ENCODE results near the gene TEAD4.

Gene TEAD4

DNA sequence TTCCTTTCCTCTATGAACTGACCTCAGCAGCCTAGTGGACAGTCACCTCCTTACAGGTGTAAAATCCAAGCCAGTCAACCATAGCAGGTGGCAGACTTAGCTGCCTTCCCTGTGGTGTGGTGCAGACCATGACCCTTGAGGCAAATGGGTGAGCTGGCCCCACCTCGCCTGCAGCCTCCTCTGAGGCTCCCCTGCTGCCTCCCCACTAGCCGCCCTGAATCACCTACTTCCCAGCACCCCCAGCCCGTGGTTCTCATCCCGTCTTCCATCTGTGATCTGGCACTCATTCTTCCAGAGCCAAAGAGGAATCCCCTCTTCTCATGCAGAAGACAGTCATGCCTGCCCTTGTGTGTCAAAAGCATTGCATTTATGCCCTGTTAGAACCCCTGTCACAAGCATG, 83.6 kb downstream of the TEAD4 start:
- TF ChIP-seq, protein P1, sequence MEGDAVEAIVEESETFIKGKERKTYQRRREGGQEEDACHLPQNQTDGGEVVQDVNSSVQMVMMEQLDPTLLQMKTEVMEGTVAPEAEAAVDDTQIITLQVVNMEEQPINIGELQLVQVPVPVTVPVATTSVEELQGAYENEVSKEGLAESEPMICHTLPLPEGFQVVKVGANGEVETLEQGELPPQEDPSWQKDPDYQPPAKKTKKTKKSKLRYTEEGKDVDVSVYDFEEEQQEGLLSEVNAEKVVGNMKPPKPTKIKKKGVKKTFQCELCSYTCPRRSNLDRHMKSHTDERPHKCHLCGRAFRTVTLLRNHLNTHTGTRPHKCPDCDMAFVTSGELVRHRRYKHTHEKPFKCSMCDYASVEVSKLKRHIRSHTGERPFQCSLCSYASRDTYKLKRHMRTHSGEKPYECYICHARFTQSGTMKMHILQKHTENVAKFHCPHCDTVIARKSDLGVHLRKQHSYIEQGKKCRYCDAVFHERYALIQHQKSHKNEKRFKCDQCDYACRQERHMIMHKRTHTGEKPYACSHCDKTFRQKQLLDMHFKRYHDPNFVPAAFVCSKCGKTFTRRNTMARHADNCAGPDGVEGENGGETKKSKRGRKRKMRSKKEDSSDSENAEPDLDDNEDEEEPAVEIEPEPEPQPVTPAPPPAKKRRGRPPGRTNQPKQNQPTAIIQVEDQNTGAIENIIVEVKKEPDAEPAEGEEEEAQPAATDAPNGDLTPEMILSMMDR (IDR thresholded peaks at IDR 0.05; ENCODE audit: insufficient read depth, low read depth, low read length, missing control alignments), result no peak
- no peak overlapping the region for H3K4me3 ChIP-seq (ENCODE audit: low read length)
- DNase-seq (ENCODE audit: low read depth), result no peak

- TF ChIP-seq, protein P1 (IDR thresholded peaks at IDR 0.05; ENCODE audit: insufficient read depth, low read depth, low read length, missing control alignments), result no peak
These were observed 84.2 kb downstream of the TEAD4 start for GRCh38 chr12:3043406-3043805.

GRCh38 chr12:3044141-3044630, 85.0 kb downstream of the TEAD4 start:
- H3K4me3 ChIP-seq (ENCODE audit: low read length), result no peak overlapping the region
- DNase-seq (ENCODE audit: low read depth), result no peak
- TF ChIP-seq, protein P1 (IDR thresholded peaks at IDR 0.05; ENCODE audit: insufficient read depth, low read depth, low read length, missing control alignments), result no peak

More at GRCh38 chr12:3043406-3043805, 84.2 kb downstream of the TEAD4 start:
- no peak for DNase-seq (ENCODE audit: low read depth)
- no peak overlapping the region for H3K4me3 ChIP-seq (ENCODE audit: low read length)

- TF ChIP-seq, protein P1 (IDR thresholded peaks at IDR 0.05; ENCODE audit: insufficient read depth, low read depth, low read length, missing control alignments), result no peak
- DNase-seq (ENCODE audit: low read depth), result no peak
- no peak overlapping the region for H3K4me3 ChIP-seq (ENCODE audit: low read length)
These were observed 86.3 kb downstream of the TEAD4 start for GRCh38 chr12:3045494-3045893.

- H3K4me3 ChIP-seq (ENCODE audit: low read length), result no peak overlapping the region
- TF ChIP-seq, protein P1 (IDR thresholded peaks at IDR 0.05; ENCODE audit: insufficient read depth, low read depth, low read length, missing control alignments), result no peak
- DNase-seq (ENCODE audit: low read depth), result no peak
These were observed 86.8 kb downstream of the TEAD4 start for GRCh38 chr12:3045989-3046388.

- H3K4me3 ChIP-seq (ENCODE audit: low read length), result no peak overlapping the region
- peak; percentile 19 for DNase-seq (ENCODE audit: low read depth)
- TF ChIP-seq, protein P1 (IDR thresholded peaks at IDR 0.05; ENCODE audit: insufficient read depth, low read depth, low read length, missing control alignments), result no peak
These were observed 87.4 kb downstream of the TEAD4 start for GRCh38 chr12:3046441-3047200.

GRCh38 chr12:3047961-3048360, 88.8 kb downstream of the TEAD4 start:
- H3K4me3 ChIP-seq (ENCODE audit: low read length), result no peak overlapping the region
- no peak for DNase-seq (ENCODE audit: low read depth)
- TF ChIP-seq, protein P1 (IDR thresholded peaks at IDR 0.05; ENCODE audit: insufficient read depth, low read depth, low read length, missing control alignments), result no peak
